ENCODE results near the gene ANKDD1B.
"Not testable (repeated sequence)": the region's sequence is repeated elsewhere in the genome, so short reads cannot be mapped to it uniquely, and the experiment has no call there.

ANKDD1B gene

DNA sequence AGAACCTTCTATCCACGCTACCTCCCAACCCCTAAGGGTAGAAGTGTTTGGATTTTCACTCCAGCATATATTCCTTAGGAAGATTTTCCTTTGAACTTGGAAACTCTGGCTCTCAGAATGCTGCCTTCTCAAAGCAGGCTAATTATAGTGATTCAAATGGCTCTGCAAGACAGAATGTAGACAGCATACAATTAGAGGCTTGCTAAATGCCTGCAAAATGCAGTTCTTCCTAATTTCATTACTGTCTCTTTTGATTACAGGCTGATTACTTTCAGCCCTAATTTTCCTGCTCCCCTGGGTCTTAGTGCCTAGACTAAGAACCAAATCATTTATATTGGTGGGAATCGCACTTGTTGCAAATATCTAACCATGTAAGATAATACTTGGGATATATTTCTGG lies 50.8 kb downstream of the ANKDD1B start:
- DNase-seq (ENCODE audit: low read depth) = no peak

DNA sequence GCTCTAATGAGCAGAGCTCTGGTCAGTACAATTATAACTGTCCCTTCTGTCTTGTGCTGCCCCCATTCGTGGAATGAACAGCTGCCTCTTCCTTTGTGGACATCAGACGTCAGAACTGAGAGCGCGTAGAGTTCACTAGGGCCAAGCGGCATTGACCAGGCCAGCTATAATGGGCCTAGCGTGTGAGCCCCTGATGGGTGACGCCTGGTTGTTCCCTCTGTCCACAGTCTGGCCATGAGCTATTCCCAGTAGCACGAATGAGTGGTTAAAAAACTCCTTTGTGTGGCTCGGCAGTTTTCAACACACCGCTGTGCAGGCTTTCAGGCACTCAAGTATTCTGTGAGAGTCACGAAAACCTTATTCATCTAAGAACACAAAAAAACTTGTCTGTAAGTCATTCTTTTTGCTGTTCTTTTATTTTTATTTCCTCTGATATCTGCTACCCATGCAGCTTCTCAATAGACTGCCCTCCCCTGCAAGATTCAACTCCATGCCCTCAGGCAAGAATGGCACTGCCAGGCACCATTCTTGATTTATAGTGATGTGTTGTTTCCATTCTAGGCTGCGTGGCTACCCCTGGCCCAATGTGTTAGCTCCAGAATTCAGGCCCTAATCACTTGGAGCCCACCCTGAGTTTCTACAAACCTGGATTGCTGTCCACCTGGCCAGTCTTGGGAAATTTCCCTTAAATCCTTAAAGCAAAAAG lies 52.5 kb downstream of the ANKDD1B start:
- DNase-seq (ENCODE audit: low read depth) = no peak

DNA sequence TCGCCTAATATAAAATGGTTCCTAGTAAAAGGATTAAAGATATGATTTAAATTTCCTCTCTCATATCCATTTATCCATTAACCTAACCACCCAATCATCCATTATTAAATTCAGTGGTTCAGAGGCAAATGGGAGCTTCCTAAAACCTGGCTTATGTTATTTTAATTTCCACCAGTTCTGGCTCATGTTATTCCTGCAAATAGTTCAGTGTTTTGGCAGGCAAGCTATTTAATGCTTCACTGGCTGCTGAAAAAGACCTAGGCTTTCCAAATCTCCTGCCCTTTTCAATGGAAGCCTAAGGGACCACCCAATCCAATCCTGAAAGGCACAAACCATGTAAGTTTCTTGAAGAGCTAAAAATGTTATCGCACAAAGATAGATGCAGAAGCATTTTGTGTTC lies 53.7 kb downstream of the ANKDD1B start:
- DNase-seq (ENCODE audit: low read depth) = no peak

DNA sequence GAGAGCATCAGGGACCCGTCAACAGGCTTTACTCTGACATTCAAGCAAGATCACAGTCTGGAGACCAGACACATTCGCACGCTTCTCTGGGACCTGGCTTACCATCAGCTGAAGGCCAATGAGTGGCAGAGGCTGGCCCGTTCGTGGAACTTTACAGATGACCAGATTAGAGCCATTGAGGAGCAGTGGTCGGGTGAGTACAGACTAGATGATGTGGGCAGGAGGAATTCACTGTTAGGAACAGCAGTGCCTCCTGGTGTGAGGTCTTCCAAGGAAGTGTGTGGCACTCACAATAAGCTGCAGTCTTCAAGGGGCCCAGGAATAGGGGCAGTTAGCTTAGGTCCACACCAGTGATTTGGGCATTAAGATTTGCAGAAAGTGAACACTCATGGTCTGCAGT lies 55.5 kb downstream of the ANKDD1B start:
- no peak for DNase-seq (ENCODE audit: low read depth)

DNA sequence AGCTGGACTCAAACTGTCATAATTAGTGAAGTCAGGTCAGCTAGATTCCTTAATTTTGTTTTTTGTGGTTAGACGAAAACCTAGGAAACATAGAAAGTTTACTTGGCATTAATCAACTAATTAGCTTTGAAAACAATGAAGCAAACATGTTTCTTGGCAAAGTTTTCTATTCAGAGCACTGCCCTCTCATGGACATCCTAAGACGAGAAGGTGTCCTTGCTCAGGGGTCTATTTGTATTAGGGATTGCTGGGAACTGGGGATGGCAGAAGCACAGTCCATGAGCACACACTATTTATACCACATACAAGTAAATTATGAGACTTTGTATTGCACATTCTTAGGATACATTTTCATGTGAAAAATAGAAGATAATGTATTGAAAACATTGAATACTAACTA lies 56.3 kb downstream of the ANKDD1B start:
- no peak for DNase-seq (ENCODE audit: low read depth)

DNA sequence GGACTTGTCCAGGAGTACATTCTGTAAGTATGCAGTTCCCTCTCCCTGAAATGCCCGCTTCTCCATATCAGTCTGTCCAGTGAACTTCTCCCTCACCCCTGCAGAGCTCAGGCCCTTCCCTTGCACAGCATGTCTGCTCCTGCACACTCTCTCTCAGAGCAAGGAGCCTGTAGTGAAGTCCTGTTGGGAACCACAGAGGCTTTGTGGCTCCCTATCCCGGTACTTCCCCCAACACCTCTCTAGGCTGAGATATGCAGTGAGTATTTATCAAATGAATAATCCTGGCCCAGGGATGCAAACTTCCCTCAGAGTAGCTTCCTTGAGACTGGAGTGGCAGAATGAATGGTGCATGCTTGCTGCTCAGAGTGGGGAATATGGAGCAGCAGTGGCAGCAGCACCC lies 57.2 kb downstream of the ANKDD1B start:
- DNase-seq (ENCODE audit: low read depth) = no peak

DNA sequence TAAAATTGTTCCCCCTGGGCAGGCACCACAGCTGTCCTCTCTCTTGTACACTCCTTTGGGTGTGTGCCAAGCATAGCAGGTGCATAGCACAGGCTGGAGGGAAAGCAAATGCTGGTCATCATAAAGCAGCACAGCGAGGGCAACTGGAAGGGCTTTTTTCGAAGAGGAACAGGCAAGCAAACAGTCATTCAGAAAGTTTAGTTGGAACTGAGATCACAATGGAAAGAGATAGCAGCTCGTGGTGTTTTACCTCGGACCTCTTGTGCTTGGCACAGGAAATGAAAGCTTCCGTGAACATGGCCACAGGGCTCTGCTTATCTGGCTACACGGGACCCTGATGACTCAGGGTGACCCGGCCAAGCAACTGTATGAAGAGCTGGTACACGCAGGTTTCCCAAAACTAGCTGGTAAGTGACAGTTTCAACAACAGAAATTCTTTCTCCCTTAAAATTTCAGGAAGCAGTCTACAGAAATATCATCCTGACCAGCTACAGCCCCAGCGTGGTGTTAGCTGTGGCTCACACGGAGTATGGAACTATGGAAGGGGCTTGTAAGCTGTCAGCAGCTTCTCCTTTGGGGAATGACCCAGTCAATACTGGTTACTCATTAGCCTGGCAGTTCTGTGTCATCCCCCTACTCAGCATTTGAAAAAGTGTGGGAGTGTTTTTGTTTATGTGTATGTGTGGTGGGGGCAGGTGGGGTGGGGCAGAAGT lies 57.9 kb downstream of the ANKDD1B start:
- no peak for DNase-seq (ENCODE audit: low read depth)

DNA sequence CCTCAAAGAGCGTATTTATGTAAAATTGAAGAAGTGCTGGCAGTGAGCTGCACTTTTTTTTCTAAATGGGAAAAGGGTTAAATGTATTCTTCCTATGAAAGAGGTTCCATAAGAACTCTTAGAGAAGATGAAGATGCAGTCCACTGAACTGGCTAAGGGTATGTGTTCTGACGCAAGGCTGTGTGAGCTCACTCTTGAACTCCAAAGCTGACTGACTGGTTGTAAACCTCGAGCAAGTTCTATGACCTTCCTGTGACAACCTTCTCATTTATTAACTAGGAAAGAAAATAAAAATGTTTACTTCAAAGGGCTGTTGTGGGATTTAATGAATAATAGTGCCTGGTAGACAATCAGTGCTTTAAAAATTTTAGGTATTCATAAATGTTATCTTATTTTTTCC lies 59.3 kb downstream of the ANKDD1B start:
- DNase-seq (ENCODE audit: low read depth) = no peak

DNA sequence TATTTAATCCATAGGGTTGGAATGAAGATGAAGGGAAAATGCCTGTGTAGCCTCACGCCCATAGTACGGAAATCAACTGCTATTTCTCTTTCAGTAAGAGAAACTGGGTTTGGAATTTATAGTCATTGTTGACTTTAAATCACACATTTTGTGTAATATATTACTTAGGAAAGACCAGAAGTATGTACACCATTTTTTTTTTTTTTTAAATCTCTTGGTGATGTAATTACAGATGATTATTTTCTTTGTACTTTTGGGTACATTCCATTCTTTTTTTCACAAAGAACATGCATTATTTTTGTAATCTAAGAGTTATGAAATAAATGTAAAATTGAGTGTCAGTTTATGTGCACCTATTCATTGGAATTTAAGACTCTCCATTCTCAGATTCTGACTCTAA lies 60.3 kb downstream of the ANKDD1B start:
- DNase-seq (ENCODE audit: low read depth) = no peak

DNA sequence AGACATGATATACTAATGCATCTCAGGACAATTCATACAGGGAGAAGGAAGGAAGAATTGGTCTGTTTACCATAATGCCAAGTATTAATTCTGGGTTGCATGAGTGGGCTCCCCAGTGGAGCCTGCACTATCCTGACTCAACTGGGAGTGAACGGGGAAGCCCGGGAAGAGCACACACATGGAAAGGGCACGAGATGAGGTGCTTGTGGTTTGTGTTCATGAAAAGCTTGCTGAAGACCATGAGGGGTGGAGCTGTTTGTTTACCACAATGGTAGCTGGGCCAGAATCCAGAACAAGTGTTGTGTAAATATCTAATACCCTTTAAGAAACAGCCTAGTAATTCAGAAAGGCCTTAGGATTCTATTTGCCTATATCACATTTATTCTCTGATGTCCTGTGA lies 61.4 kb downstream of the ANKDD1B start:
- DNase-seq (ENCODE audit: low read depth) = no peak

DNA sequence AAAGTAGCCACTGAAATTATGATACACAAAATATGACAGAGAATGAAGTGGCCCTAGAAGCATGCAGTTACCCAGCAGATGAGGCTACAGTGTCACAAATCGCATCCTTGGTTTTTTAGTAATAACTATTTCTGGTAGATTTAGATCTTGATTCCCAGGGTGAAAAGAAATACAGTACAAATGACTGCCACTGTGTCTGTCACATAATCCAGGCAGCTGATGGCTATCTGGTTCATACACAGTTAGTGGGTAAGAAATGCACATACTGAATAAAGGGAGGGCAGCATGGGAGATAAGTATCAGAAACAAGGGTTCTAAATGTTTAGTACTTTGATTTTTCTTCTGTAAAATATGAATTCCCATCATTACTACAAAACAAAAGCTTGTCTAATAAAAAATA lies 64.5 kb downstream of the ANKDD1B start:
- DNase-seq (ENCODE audit: low read depth) = no peak

DNA sequence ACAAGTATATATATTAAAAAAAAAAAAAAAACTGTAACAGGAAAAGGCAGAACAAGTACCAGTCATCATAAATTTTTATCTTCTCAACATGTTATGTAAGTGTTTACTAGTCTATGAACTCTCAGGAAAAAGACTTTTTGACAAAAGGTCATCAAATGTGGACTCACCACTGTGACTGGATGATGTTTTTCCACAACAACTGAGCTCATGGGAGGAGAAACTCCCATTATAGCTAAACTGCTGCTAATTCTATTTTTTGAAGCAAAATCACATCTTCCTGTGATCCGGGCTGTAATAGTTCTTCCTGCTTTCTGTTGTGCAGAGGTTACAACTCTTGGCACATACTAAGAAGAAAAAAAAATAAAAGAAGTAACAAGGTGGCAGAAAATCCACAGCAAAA lies 66.4 kb downstream of the ANKDD1B start:
- DNase-seq (ENCODE audit: low read depth) = no peak

DNA sequence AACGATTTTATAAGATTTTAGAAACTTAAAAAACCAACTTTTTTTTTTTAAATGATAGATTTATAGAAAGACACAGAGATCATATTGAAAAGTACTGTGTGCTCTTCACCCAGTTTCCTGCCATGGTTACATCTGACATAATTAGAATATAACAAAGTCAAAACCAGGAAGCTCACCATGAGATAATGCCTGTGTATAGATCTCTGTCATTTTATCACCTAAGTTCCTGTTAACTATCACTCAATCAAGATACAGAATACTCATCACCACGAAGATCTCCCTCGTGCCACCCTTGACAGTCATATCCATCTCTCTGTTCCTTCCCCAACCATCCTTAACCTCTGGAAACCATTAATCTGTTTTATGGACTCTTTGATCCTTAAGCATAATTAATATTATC lies 66.9 kb downstream of the ANKDD1B start:
- DNase-seq (ENCODE audit: low read depth) = no peak

DNA sequence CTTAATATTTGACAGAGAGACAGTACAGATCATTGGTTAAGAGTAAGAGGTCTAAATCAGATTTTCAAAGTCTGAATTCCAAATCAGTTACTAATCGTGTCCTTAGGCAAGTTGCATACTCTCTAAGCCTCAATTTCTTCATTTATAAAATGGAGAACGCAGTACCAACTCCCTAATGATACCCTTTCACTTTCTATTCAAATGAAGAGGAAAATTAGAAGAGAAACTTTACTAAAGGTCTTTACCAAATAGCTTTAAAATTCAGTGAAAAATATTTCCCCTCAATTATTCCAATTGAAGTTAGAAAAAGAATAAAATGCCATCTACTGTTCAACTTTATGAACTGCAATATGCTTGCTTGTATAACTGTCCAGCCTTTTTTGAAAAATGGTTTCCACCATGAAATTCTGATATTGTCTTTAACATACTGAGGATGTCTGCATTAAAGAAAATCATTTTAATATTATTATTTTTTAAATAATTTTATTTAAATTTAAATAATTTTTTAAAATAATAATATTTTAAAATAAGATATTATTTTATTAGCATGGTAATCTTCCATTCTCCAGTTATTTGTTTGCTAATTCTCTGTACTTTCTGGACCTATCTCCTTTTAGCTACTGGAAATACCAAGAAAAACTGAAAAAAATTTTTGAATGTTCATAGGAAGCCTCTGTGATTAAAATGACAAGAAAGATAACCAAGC lies 70.0 kb downstream of the ANKDD1B start:
- peak; percentile 32 for DNase-seq (ENCODE audit: low read depth)

DNA sequence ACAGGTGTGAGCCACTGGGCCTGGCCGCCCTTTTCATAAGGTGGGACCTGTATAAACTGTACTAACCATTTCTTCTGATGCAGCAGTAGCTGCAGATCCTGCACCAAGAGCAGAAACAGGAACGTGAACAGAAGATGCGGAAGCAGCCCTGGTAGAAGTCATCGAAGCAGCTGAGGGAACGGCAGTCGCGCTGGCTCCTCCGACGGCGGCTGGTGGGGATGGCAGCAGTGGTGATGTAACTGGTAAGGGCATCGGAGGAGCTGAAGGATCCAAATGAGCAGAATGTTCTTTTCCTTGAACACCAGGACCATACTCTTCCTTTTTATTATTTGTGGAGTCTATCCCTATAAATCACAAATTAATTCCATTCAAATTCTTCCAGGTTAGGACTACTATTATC lies 73.9 kb downstream of the ANKDD1B start:
- no peak for DNase-seq (ENCODE audit: low read depth)

DNA sequence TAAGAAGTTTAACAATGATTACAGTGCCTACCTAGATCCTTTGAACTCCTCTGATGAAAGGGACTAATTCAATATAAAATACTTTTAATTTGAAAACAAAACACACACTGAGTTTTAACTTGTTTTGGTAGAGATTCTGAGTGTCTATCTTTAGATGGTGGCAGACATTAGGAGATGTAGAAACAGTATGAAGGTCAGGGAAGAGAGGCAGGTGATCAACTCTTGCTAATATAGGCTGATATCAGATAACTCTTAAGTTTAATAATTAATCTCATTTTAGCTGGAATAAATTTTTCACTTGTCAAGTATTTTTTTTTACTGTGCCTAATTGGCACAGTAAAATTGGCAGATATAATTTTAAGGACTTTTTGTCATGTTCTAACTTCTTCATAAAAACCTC lies 75.2 kb downstream of the ANKDD1B start:
- DNase-seq (ENCODE audit: low read depth) = no peak

DNA sequence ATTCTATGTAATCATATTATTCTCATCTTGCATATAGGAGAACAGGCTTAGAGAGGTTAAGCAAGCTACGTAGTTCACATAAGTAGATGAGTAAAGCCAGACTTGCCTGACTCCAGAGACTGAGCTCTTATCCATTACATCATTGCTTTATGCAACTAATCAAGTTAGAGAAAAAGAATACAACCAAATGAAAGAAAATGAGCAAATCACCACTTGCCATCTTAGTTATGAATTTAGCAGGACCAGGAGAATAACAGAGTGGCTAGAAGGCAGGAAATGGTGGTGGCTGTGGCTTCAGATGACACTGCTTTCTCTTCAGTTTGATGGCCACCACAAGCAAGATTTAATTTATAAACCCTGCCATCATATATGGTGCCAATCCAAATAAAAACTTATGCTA lies 79.4 kb downstream of the ANKDD1B start:
- no peak for DNase-seq (ENCODE audit: low read depth)

DNA sequence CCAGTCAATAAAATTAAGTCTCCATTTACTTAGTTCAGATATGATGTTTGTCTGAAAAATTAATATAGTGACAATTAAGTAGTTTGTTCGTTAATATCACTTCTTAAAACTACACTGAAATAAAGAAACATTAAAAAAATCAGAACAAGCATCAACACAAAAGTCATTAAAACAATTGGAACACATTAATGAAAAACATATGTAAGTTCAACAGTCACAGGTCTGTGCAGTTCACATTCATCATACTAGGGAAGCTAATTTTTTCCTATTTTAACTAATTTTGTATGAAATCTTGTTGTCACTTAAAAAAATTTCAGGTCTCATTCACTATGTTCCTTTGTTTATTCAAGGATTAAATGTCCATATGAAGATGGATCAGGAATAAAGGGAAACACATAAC lies 83.5 kb downstream of the ANKDD1B start:
- no peak for DNase-seq (ENCODE audit: low read depth)

DNA sequence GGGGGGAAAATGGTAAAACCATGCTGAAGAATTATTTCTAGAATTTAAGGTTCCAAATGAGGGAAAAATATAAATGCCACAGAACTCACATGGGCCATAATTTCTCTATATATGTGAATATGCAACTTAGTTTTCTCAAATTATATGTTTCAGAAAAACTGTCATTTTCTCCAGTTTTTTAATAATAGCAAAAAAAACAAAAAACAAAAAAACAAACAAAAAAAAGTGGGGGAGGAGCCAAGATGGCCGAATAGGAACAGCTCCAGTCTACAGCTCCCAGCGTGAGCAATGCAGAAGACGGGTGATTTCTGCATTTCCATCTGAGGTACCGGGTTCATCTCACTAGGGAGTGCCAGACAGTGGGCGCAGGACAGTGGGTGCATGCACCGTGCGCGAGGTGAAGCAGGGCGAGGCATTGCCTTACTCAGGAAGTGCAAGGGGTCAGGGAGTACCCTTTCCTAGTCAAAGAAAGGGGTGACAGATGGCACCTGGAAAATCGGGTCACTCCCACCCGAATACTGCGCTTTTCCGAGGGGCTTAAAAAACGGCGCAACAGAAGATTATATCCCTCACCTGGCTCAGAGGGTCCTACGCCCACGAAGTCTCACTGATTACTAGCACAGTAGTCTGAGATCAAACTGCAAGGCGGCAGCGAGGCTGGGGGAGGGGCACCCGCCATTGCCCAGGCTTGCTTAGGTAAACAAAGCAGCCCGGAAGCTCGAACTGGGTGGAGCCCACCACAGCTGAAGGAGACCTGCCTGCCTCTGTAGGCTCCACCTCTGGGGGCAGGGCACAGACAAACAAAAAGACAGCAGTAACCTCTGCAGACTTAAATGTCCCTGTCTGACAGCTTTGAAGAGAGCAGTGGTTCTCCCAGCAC lies 84.5 kb downstream of the ANKDD1B start:
- DNase-seq (ENCODE audit: low read depth) = not testable (repeated sequence)

DNA sequence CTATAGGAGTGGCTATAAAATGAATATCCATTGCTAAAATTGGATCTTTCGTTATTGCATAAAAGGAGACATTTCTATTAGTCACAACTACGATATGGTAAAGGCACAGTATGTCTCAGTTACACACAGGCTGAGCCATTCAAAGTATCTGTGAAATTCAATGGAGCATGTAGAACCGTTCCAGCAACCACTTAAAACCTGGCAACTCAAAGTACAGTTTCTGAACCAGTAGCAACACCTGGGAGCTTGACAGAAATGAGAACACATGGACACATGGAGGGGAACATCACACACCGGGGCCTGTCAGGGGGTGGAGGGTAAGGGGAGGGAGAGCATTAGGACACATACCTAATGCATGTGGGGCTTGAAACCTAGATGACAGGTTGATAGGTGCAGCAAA lies 90.6 kb downstream of the ANKDD1B start:
- no peak for DNase-seq (ENCODE audit: low read depth)

DNA sequence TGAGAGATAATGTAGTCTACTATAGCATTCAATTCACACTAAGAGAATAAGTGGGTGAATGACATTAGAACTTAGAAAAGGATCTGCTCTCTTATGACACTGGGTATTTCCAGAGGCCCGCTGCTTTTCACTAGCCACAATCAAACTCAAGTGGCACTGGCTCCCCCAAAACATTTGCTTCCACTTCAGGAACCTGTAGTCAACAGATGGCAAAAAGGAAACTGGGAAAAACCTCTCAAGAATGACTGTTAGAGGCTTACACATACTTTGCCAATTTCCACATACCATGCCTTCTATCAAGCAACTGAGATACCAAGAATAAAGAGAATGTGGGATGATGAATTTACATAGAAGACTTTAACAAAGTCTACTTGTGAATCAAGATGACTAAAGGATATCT lies 94.8 kb downstream of the ANKDD1B start:
- DNase-seq (ENCODE audit: low read depth) = no peak

DNA sequence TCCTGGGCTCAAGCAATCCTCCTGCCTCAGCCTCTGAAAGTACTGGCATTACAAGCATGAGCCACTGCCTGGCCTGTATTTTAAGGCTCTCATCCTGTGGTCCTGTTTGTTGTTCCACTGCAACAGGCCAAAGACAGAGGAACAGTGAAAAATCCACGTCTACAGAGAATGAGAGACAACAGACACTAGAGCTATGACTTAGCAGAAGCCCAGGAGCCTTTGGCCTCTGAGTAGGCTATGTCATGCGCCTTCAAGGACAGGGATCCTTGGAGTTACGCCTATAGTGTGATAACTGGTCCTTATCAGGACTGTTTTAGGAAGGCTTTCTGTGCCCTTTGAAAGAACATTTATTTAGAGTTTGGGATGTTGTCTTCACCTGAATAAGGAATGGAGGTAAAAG lies 95.5 kb downstream of the ANKDD1B start:
- DNase-seq (ENCODE audit: low read depth) = no peak

All from fibroblast of the conjunctiva (primary cell).